SK-N-SH (cell line): ENCODE measurements around the gene TNFRSF19. TPM values are rescaled to one million over a fixed set of nuclear protein-coding genes. Genes with fewer than 3 reads are reported as not detected.

ENCODE experiments used
- CTCF ChIA-PET: fragments of 300-600, 350-600 bp; formaldehyde crosslinking; extraction: SDS; loops from one replicate; lab custom pipeline; 2021; lab: Yijun Ruan, JAX
- POLR2A ChIA-PET: fragments of 350-600 bp; sonication (Branson Sonifier 250); formaldehyde crosslinking; extraction: SDS; loops from one replicate; lab custom pipeline; 2020; ENCODE audit warnings: antibody characterized with exemption, inconsistent platforms; lab: Yijun Ruan, JAX
- DNase-seq: peaks from one replicate; pipeline ENCODE4 v3.0.0; 2012
- H2AFZ ChIP-seq: fragments of 200-600 bp; sonication (generic); 2 replicates; pipeline ENCODE4 v1.8.1; 2016; ENCODE audit warnings: antibody characterized with exemption, mild to moderate bottlenecking, low read depth
- H3F3A ChIP-seq: fragments of 200-600 bp; sonication (generic); replicated peaks from 2 replicates; pipeline ENCODE3; 2016; ENCODE audit warnings: antibody characterized with exemption, mild to moderate bottlenecking; ENCODE audit not compliant: insufficient read depth
- H3K27ac ChIP-seq, 2 experiments: fragments of 200-500 bp in 1 of 2; fragments of 200-600 bp in 1 of 2; sonication (Bioruptor generic) in 1 of 2; sonication (generic), shearing (Covaris generic) in 1 of 2; 2 replicates each; pipeline versions ENCODE4 v1.5.1 to v1.6.1; 2014 to 2016; ENCODE audit warnings: low read depth in 2 of 2, inconsistent platforms in 1 of 2, low read length in 1 of 2, mild to moderate bottlenecking in 1 of 2, mixed read lengths in 1 of 2
- H3K27me3 ChIP-seq: fragments of 200-600 bp; sonication (generic), shearing (Covaris generic); 2 replicates; pipeline ENCODE4 v1.6.1; 2016; ENCODE audit warnings: mixed run types; ENCODE audit not compliant: insufficient read depth
- H3K36me3 ChIP-seq, 2 experiments: fragments of 200-500 bp in 1 of 2; fragments of 200-600 bp in 1 of 2; sonication (Bioruptor generic) in 1 of 2; sonication (generic) in 1 of 2; replicated peaks in 1 of 2; 2 replicates each; pipeline versions ENCODE3 to v1.5.1; 2014 to 2016; ENCODE audit warnings: low read length in 1 of 2, mild to moderate bottlenecking in 1 of 2; ENCODE audit not compliant: insufficient read depth in 2 of 2, control insufficient read depth in 1 of 2
- H3K4me1 ChIP-seq, 2 experiments: fragments of 200-500 bp in 1 of 2; fragments of 200-600 bp in 1 of 2; sonication (Bioruptor generic) in 1 of 2; sonication (generic), shearing (Covaris generic) in 1 of 2; 2 replicates each; pipeline versions ENCODE4 v1.5.1 to v1.6.1; 2014 to 2016; ENCODE audit warnings: low read depth in 1 of 2, low read length in 1 of 2, mixed run types in 1 of 2; ENCODE audit not compliant: insufficient read depth in 2 of 2, control insufficient read depth in 1 of 2
- H3K4me2 ChIP-seq: fragments of 200-600 bp; sonication (generic), shearing (Covaris generic); 2 replicates; pipeline ENCODE4 v1.6.1; 2017; ENCODE audit warnings: mixed run types
- H3K4me3 ChIP-seq, 2 experiments: fragments of 200-500 bp in 1 of 2; fragments of 200-600 bp in 1 of 2; sonication (Bioruptor generic) in 1 of 2; sonication (generic), shearing (Covaris generic) in 1 of 2; 2 replicates each; pipeline versions ENCODE4 v1.5.1 to v1.8.1; 2014 to 2016; ENCODE audit warnings: low read depth in 2 of 2, inconsistent platforms in 1 of 2, low read length in 1 of 2, mild to moderate bottlenecking in 1 of 2, mixed read lengths in 1 of 2, moderate library complexity in 1 of 2
- H3K79me2 ChIP-seq: fragments of 200-600 bp; sonication (generic); 2 replicates; pipeline ENCODE4 v1.8.1; 2017; ENCODE audit warnings: mild to moderate bottlenecking; ENCODE audit not compliant: insufficient read depth
- H3K9ac ChIP-seq: fragments of 200-600 bp; sonication (generic); 2 replicates; pipeline ENCODE4 v1.6.1; 2017; ENCODE audit warnings: mixed run types
- H3K9me2 ChIP-seq: fragments of 200-600 bp; sonication (generic); 2 replicates; pipeline ENCODE4 v1.6.1; 2017; ENCODE audit warnings: mixed run types
- H3K9me3 ChIP-seq: fragments of 200-600 bp; sonication (generic); 2 replicates; pipeline ENCODE4 v1.6.1; 2017; ENCODE audit warnings: mixed run types, mild to moderate bottlenecking, moderate library complexity
- H4K20me1 ChIP-seq: fragments of 200-600 bp; sonication (generic); 2 replicates; pipeline ENCODE4 v1.6.1; 2017; ENCODE audit warnings: mild to moderate bottlenecking, mixed run types; ENCODE audit not compliant: insufficient read depth
- CHD2 ChIP-seq: fragments of 150-350 bp; IDR thresholded peaks from 2 replicates; pipeline ENCODE4 v1.6.1; 2018; ENCODE audit warnings: low read length; ENCODE audit not compliant: partially characterized antibody
- CTCF ChIP-seq: fragments of 200-600 bp; sonication (generic); IDR thresholded peaks from 2 replicates; pipeline ENCODE4 v1.6.1; 2017; ENCODE audit warnings: antibody characterized with exemption, mild to moderate bottlenecking, moderate library complexity
- ELF1 ChIP-seq: IDR thresholded peaks from 2 replicates; pipeline ENCODE4 v1.4.0; 2012
- GABPA ChIP-seq: IDR thresholded peaks from 2 replicates; pipeline ENCODE4 v1.4.0; 2012; ENCODE audit warnings: low read depth, mild to moderate bottlenecking
- GATA2 ChIP-seq: sonication (generic); formaldehyde crosslinking; IDR thresholded peaks from 2 replicates; pipeline ENCODE4 v1.5.0; 2020; ENCODE audit warnings: mild to moderate bottlenecking, missing genetic modification reagents
- JUND ChIP-seq: IDR thresholded peaks from 2 replicates; pipeline ENCODE4 v1.4.0; 2012
- MXI1 ChIP-seq: IDR thresholded peaks from 2 replicates; pipeline ENCODE4 v1.6.1; 2012; ENCODE audit warnings: mild to moderate bottlenecking, low read depth, low read length, improper control_type of control experiment
- NRF1 ChIP-seq: IDR thresholded peaks from 2 replicates; pipeline ENCODE4 v1.6.1; 2012; ENCODE audit warnings: low read depth, mild to moderate bottlenecking, low read length
- PBX3 ChIP-seq: IDR thresholded peaks from 2 replicates; pipeline ENCODE4; 2012
- RAD21 ChIP-seq: IDR thresholded peaks from 2 replicates; pipeline ENCODE4 v1.6.1; 2012; ENCODE audit warnings: mild to moderate bottlenecking, low read length
- RCOR1 ChIP-seq: fragments of 150-350 bp; IDR thresholded peaks from 2 replicates; pipeline ENCODE4 v1.6.1; 2017; ENCODE audit warnings: antibody characterized with exemption, low read length
- RXRA ChIP-seq: IDR thresholded peaks from 2 replicates; pipeline ENCODE4 v1.4.0; 2012; ENCODE audit warnings: low read depth, mild to moderate bottlenecking, borderline replicate concordance
- SIN3A ChIP-seq: IDR thresholded peaks from 2 replicates; pipeline ENCODE4 v1.6.1; 2012; ENCODE audit warnings: low read depth, mild to moderate bottlenecking, low read length, moderate library complexity, borderline replicate concordance
- TAF1 ChIP-seq: IDR thresholded peaks from 2 replicates; pipeline ENCODE4 v1.6.1; 2012; ENCODE audit warnings: low read depth, mild to moderate bottlenecking, low read length, moderate library complexity, borderline replicate concordance
- TCF12 ChIP-seq: IDR thresholded peaks from 2 replicates; pipeline ENCODE4 v1.4.0; 2012
- ZBTB33 ChIP-seq: IDR thresholded peaks from 2 replicates; pipeline ENCODE4 v1.4.0; 2012; ENCODE audit warnings: low read depth, borderline replicate concordance
- WGBS: methylation state at CpG from one replicate; pipeline ENCODE4 v1.1.6; 2017; ENCODE audit warnings: low lambda C conversion rate; 5-methylcytosine and 5-hydroxymethylcytosine counted together
- polyA plus RNA-seq, 3 experiments: library from polyadenylated mRNA; depleted of rRNA; stranded (reverse); fragments of >200 nt; gene quantifications; 2 replicates each; pipeline ENCODE4 v1.2.3, GENCODE V29; 2012

TNFRSF19 gene
- polyA plus RNA-seq, 1 of the 3 experiments (the other 2 are of a cell fraction) = 4.6 TPM

- no peak for TF ChIP-seq ZBTB33
These were observed 42.5 kb downstream of the TNFRSF19 start (continued) for GRCh38 chr13:23612731-23613130.

GRCh38 chr13:23613596-23613995 is 43.4 kb downstream of the TNFRSF19 start:
- peaks cover 0 to 23% of the 10 kb centered on the region in 2 experiments for H3K36me3 ChIP-seq
- TF ChIP-seq MXI1 = no peak
- TF ChIP-seq, all 33 proteins: peak for 0
- Histone ChIP-seq H3K4me2 (no peak overlapping the region), H3K9ac (no peak overlapping the region), H3K27me3 (no peaks in the 10 kb centered on the region), H3K27ac (no peak overlapping the region), H3K4me1 (peaks cover 19 to 25% of the 10 kb centered on the region in 2 experiments), H3K79me2 (no peaks in the 10 kb centered on the region), H2AFZ (no peak overlapping the region), H3K9me2 (no peaks in the 10 kb centered on the region), H3K4me3 (no peak overlapping the region), H3F3A (peaks cover 8% of the 10 kb centered on the region), H4K20me1 (no peaks in the 10 kb centered on the region), H3K9me3 (no peaks in the 10 kb centered on the region)
- whole genome bisulfite sequencing = 86% methylated on average over 3 of the region's 3 CpGs
- no peak for DNase-seq
- POLR2A ChIA-PET = no interaction called here
- CTCF ChIA-PET = interaction anchor here (1.0 kb wide), 1 partner anchor 54 kb away, joined by 3 read pairs; no protein-coding TSS in a partner anchor

GRCh38 chr13:23615395-23616081 is 45.3 kb downstream of the TNFRSF19 start:
- CTCF ChIA-PET = no interaction called here
- no peak overlapping the region for H3K4me3 ChIP-seq

More at GRCh38 chr13:23615395-23616081, 45.3 kb downstream of the TNFRSF19 start:
- Histone ChIP-seq H3K36me3 (peaks cover 0 to 23% of the 10 kb centered on the region in 2 experiments), H3K4me1 (peaks cover 3 to 13% of the 10 kb centered on the region in 2 experiments), H3K4me2 (no peak overlapping the region), H3K27me3 (no peaks in the 10 kb centered on the region), H3K9me3 (no peaks in the 10 kb centered on the region), H3F3A (peaks cover 18% of the 10 kb centered on the region), H3K79me2 (no peaks in the 10 kb centered on the region), H4K20me1 (no peaks in the 10 kb centered on the region), H2AFZ (no peak overlapping the region), H3K9me2 (no peaks in the 10 kb centered on the region), H3K9ac (no peak overlapping the region), H3K27ac (no peak overlapping the region)
- no peak for DNase-seq
- no peak for TF ChIP-seq TAF1
- no peak for TF ChIP-seq CHD2
- no peak for TF ChIP-seq SIN3A
- no peak for TF ChIP-seq ELF1
- no peak for TF ChIP-seq CTCF
- TF ChIP-seq GABPA = no peak
- TF ChIP-seq JUND = no peak
- TF ChIP-seq RCOR1 = no peak
- no peak for TF ChIP-seq RAD21
- TF ChIP-seq ZBTB33 = no peak
- no peak for TF ChIP-seq TCF12
- TF ChIP-seq RXRA = no peak
- no peak for TF ChIP-seq GATA2 (CRISPR knock-in tag)
- no peak for TF ChIP-seq PBX3
- TF ChIP-seq NRF1 = no peak
- POLR2A ChIA-PET = no interaction called here
- 94% methylated on average over 15 of the region's 15 CpGs for WGBS
